ENCODE results near the gene TFF1.
"Not testable (repeated sequence)": the region's sequence is repeated elsewhere in the genome, so short reads cannot be mapped to it uniquely, and the experiment has no call there.

Gene TFF1

GRCh38 chr21:42366292-42367010 lies at the start of gene TFF1:
Gene TFF1 (minus strand): TSS chr21:42366535. CDS start chr21:42366495, 40 bp downstream.
- no peak for DNase-seq

- DNase-seq, result peak; percentile 20
These were observed 48.8 kb upstream of the TFF1 start for GRCh38 chr21:42414928-42415769.

- no peak for DNase-seq
These were observed 48.2 kb upstream of the TFF1 start for GRCh38 chr21:42414553-42414927.

GRCh38 chr21:42414066-42414465 lies 47.7 kb upstream of the TFF1 start:
- no peak for DNase-seq

- DNase-seq, result no peak
These were observed 47.2 kb upstream of the TFF1 start for GRCh38 chr21:42413500-42413899.

- no peak for DNase-seq
These were observed 46.8 kb upstream of the TFF1 start for GRCh38 chr21:42413093-42413492.

- DNase-seq, result no peak
These were observed 46.2 kb upstream of the TFF1 start for GRCh38 chr21:42412636-42412933.

GRCh38 chr21:42411891-42412635 lies 45.7 kb upstream of the TFF1 start:
- DNase-seq, result no peak

- no peak for DNase-seq
These were observed 45.0 kb upstream of the TFF1 start for GRCh38 chr21:42411197-42411869.

- no peak for DNase-seq
These were observed 43.0 kb upstream of the TFF1 start for GRCh38 chr21:42409366-42409765.

- DNase-seq, result not testable (repeated sequence)
These were observed 42.4 kb upstream of the TFF1 start for GRCh38 chr21:42408718-42409117.

- no peak for DNase-seq
These were observed 41.1 kb upstream of the TFF1 start for GRCh38 chr21:42407476-42407875.

- no peak for DNase-seq
These were observed 40.5 kb upstream of the TFF1 start for GRCh38 chr21:42406866-42407265.

GRCh38 chr21:42406201-42406621 lies 39.9 kb upstream of the TFF1 start:
- DNase-seq, result no peak

GRCh38 chr21:42405064-42406013 lies 39.0 kb upstream of the TFF1 start:
- no peak for DNase-seq

- no peak for DNase-seq
These were observed 38.2 kb upstream of the TFF1 start for GRCh38 chr21:42404539-42404938.

GRCh38 chr21:42403611-42404231 lies 37.4 kb upstream of the TFF1 start, which contains the start of gene UBASH3A:
Gene UBASH3A (plus strand): TSS chr21:42403902. CDS start chr21:42403946, 44 bp downstream.
- no peak for DNase-seq

GRCh38 chr21:42401820-42402251 lies 35.5 kb upstream of the TFF1 start:
- DNase-seq, result no peak

- DNase-seq, result no peak
These were observed 34.8 kb upstream of the TFF1 start for GRCh38 chr21:42401154-42401553.

- DNase-seq, result no peak
These were observed 34.2 kb upstream of the TFF1 start for GRCh38 chr21:42400525-42400924.

- DNase-seq, result no peak
These were observed 32.2 kb upstream of the TFF1 start for GRCh38 chr21:42398436-42399028.
